ENCODE measurements around the gene ADAMTS1.

ADAMTS1 gene

DNA sequence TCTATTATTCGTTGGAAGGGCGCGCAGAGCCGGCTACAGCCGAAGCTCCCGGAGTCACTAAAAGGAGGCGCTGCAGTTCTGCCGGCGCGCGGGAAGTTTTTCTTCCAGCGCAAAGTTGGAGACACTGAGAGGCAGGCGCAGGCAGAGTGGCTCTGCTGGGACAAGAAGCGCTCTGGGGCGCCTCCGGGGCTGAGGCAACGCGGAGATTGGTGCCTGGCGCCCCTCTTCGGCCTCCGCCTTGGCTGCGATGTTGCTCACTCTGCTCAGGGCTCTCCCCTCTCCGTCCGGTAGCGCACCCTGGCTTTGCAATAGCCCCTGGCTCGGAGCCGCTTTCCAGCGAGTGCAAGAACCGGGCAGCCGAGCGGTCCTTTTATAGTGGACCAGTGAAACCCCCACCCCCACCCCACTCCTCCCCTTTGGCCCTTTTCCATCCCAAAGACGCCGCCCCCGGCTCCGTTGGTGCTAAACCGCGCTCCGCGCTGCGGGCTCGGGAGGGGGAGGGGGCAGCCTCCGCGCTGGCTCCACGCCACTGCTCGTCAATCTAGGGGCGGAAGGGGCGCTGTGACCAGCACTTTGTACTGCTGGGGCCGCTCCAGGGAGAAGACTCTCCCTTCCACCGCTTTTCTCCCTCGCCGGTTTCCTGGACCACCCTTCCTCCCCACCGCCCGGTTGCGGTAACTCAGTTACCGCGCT lies at the start of gene ADAMTS1 (continued):
- 0 out of 2 replicates have a peak, but pooled peaks have one; percentile 33 for TF ChIP-seq ZNF2 (tag by site-specific recombination; IDR thresholded peaks at IDR 0.05)
- peak; percentile 47 for TF ChIP-seq OSR2 (tag by site-specific recombination; IDR thresholded peaks at IDR 0.05)
- peak; percentile 80 for TF ChIP-seq ZEB2 (tag by site-specific recombination; IDR thresholded peaks at IDR 0.05)
- no peak for TF ChIP-seq ZNF530 (tag by site-specific recombination; IDR thresholded peaks at IDR 0.05; ENCODE audit: low read depth)
- 0 out of 2 replicates have a peak, but pooled peaks have one; percentile 39 for TF ChIP-seq KLF16 (tag by site-specific recombination; IDR thresholded peaks at IDR 0.05)
- no peak for TF ChIP-seq ZNF626 (tag by site-specific recombination; IDR thresholded peaks at IDR 0.05)
- TF ChIP-seq WT1 (tag by site-specific recombination; IDR thresholded peaks at IDR 0.05): peak; percentile 76
- 0 out of 2 replicates have a peak, but pooled peaks have one; percentile 27 for TF ChIP-seq PRDM1 (tag by site-specific recombination; IDR thresholded peaks at IDR 0.05)
- TF ChIP-seq ZNF175 (tag by site-specific recombination; IDR thresholded peaks at IDR 0.05): no peak
- TF ChIP-seq, protein P1, sequence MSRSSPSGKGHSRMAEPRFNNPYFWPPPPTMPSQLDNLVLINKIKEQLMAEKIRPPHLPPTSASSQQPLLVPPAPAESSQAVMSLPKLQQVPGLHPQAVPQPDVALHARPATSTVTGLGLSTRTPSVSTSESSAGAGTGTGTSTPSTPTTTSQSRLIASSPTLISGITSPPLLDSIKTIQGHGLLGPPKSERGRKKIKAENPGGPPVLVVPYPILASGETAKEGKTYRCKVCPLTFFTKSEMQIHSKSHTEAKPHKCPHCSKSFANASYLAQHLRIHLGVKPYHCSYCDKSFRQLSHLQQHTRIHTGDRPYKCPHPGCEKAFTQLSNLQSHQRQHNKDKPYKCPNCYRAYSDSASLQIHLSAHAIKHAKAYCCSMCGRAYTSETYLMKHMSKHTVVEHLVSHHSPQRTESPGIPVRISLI (tag by site-specific recombination; IDR thresholded peaks at IDR 0.05): 0 out of 2 replicates have a peak, but pooled peaks have one; percentile 15
- TF ChIP-seq, protein P2, sequence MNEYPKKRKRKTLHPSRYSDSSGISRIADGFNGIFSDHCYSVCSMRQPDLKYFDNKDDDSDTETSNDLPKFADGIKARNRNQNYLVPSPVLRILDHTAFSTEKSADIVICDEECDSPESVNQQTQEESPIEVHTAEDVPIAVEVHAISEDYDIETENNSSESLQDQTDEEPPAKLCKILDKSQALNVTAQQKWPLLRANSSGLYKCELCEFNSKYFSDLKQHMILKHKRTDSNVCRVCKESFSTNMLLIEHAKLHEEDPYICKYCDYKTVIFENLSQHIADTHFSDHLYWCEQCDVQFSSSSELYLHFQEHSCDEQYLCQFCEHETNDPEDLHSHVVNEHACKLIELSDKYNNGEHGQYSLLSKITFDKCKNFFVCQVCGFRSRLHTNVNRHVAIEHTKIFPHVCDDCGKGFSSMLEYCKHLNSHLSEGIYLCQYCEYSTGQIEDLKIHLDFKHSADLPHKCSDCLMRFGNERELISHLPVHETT (tag by site-specific recombination; IDR thresholded peaks at IDR 0.05): peak; percentile 15
- no peak for TF ChIP-seq BCL11B (tag by site-specific recombination; IDR thresholded peaks at IDR 0.05; ENCODE audit: low read depth)
- TF ChIP-seq ZNF600 (tag by site-specific recombination; IDR thresholded peaks at IDR 0.05): peak; percentile 26; the same call in 1 of the 2 replicates
- peak; percentile 68 for TF ChIP-seq ZNF10 (tag by site-specific recombination; IDR thresholded peaks at IDR 0.05)
- TF ChIP-seq, protein P3, sequence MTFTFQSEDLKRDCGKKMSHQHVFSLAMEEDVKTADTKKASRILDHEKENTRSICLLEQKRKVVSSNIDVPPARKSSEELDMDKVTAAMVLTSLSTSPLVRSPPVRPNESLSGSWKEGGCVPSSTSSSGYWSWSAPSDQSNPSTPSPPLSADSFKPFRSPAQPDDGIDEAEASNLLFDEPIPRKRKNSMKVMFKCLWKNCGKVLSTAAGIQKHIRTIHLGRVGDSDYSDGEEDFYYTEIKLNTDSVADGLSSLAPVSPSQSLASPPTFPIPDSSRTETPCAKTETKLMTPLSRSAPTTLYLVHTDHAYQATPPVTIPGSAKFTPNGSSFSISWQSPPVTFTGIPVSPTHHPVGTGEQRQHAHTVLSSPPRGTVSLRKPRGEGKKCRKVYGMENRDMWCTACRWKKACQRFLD (tag by site-specific recombination; IDR thresholded peaks at IDR 0.05): no peak
- TF ChIP-seq ZNF510 (tag by site-specific recombination; IDR thresholded peaks at IDR 0.05; ENCODE audit: insufficient replicate concordance): no peak
- no peak for TF ChIP-seq ZNF214 (tag by site-specific recombination; IDR thresholded peaks at IDR 0.05; ENCODE audit: borderline replicate concordance)
- no peak for TF ChIP-seq ZNF48 (tag by site-specific recombination; IDR thresholded peaks at IDR 0.05)
- TF ChIP-seq ZNF654 (tag by site-specific recombination; IDR thresholded peaks at IDR 0.05; ENCODE audit: low read depth): no peak; the same call in 1 of the 2 replicates
- TF ChIP-seq RBAK (tag by site-specific recombination; IDR thresholded peaks at IDR 0.05): no peak
- TF ChIP-seq ZNF394 (tag by site-specific recombination; IDR thresholded peaks at IDR 0.05; ENCODE audit: borderline replicate concordance): peak; percentile 73
- peak; percentile 80; the same call in 1 of the 2 replicates for TF ChIP-seq ZSCAN23 (tag by site-specific recombination; IDR thresholded peaks at IDR 0.05)
- TF ChIP-seq HOXA7 (CRISPR knock-in tag; IDR thresholded peaks at IDR 0.05; ENCODE audit: borderline replicate concordance): no peak
- TF ChIP-seq, protein P4, sequence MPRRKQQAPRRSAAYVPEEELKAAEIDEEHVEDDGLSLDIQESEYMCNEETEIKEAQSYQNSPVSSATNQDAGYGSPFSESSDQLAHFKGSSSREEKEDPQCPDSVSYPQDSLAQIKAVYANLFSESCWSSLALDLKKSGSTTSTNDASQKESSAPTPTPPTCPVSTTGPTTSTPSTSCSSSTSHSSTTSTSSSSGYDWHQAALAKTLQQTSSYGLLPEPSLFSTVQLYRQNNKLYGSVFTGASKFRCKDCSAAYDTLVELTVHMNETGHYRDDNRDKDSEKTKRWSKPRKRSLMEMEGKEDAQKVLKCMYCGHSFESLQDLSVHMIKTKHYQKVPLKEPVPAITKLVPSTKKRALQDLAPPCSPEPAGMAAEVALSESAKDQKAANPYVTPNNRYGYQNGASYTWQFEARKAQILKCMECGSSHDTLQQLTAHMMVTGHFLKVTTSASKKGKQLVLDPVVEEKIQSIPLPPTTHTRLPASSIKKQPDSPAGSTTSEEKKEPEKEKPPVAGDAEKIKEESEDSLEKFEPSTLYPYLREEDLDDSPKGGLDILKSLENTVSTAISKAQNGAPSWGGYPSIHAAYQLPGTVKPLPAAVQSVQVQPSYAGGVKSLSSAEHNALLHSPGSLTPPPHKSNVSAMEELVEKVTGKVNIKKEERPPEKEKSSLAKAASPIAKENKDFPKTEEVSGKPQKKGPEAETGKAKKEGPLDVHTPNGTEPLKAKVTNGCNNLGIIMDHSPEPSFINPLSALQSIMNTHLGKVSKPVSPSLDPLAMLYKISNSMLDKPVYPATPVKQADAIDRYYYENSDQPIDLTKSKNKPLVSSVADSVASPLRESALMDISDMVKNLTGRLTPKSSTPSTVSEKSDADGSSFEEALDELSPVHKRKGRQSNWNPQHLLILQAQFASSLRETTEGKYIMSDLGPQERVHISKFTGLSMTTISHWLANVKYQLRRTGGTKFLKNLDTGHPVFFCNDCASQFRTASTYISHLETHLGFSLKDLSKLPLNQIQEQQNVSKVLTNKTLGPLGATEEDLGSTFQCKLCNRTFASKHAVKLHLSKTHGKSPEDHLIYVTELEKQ (tag by site-specific recombination; IDR thresholded peaks at IDR 0.05; ENCODE audit: borderline replicate concordance): no peak
- no peak for TF ChIP-seq ZNF302 (tag by site-specific recombination; IDR thresholded peaks at IDR 0.05; ENCODE audit: low read depth)
- TF ChIP-seq, protein P5, sequence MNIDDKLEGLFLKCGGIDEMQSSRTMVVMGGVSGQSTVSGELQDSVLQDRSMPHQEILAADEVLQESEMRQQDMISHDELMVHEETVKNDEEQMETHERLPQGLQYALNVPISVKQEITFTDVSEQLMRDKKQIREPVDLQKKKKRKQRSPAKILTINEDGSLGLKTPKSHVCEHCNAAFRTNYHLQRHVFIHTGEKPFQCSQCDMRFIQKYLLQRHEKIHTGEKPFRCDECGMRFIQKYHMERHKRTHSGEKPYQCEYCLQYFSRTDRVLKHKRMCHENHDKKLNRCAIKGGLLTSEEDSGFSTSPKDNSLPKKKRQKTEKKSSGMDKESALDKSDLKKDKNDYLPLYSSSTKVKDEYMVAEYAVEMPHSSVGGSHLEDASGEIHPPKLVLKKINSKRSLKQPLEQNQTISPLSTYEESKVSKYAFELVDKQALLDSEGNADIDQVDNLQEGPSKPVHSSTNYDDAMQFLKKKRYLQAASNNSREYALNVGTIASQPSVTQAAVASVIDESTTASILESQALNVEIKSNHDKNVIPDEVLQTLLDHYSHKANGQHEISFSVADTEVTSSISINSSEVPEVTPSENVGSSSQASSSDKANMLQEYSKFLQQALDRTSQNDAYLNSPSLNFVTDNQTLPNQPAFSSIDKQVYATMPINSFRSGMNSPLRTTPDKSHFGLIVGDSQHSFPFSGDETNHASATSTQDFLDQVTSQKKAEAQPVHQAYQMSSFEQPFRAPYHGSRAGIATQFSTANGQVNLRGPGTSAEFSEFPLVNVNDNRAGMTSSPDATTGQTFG (tag by site-specific recombination; IDR thresholded peaks at IDR 0.05; ENCODE audit: borderline replicate concordance): no peak; the same call in 1 of the 2 replicates
- no peak for TF ChIP-seq ZNF830 (tag by site-specific recombination; IDR thresholded peaks at IDR 0.05; ENCODE audit: low read depth)
- TF ChIP-seq ZNF792 (tag by site-specific recombination; IDR thresholded peaks at IDR 0.05): 0 out of 2 replicates have a peak, but pooled peaks have one; percentile 47

Data from HEK293 (cell line).